ENCODE results near the gene PRPF40A. TPM values are rescaled to one million over a fixed set of nuclear protein-coding genes. Genes with fewer than 3 reads are reported as not detected.
"Not testable (repeated sequence)": the region's sequence is repeated elsewhere in the genome, so short reads cannot be mapped to it uniquely, and the experiment has no call there.

The PRPF40A gene
- 67.3 TPM for polyA plus RNA-seq (2013, experiment 1 of 2; ENCODE audit: insufficient read length)
- 93.1 TPM for polyA plus RNA-seq (2013, experiment 2 of 2; ENCODE audit: insufficient read length)

GRCh38 chr2:152717228-152718075, at the start of gene PRPF40A:
PRPF40A (minus strand) TSS chr2:152717461; CDS start chr2:152717439, 22 bp downstream.
- peak; percentile 98 for DNase-seq

GRCh38 chr2:152766928-152767327, 49.7 kb upstream of the PRPF40A start:
- peak; percentile 47 for DNase-seq

- DNase-seq, result no peak
These were observed 46.4 kb upstream of the PRPF40A start for GRCh38 chr2:152763651-152764050.

- not testable (repeated sequence) for DNase-seq
These were observed 45.9 kb upstream of the PRPF40A start for GRCh38 chr2:152763208-152763607.

GRCh38 chr2:152762202-152762601, 44.9 kb upstream of the PRPF40A start:
- peak; percentile 68 for DNase-seq

- no peak for DNase-seq
These were observed 44.0 kb upstream of the PRPF40A start for GRCh38 chr2:152761214-152761613.

GRCh38 chr2:152759290-152760072, 42.2 kb upstream of the PRPF40A start:
- DNase-seq, result no peak

- peak; percentile 20 for DNase-seq
These were observed 37.8 kb upstream of the PRPF40A start for GRCh38 chr2:152755029-152755428.

- peak; percentile 29 for DNase-seq
These were observed 30.5 kb upstream of the PRPF40A start for GRCh38 chr2:152747751-152748150.

- no peak for DNase-seq
These were observed 25.7 kb upstream of the PRPF40A start for GRCh38 chr2:152743002-152743401.

GRCh38 chr2:152740743-152741328, 23.6 kb upstream of the PRPF40A start:
- DNase-seq, result peak; percentile 64

GRCh38 chr2:152739705-152740104, 22.4 kb upstream of the PRPF40A start:
- not testable (repeated sequence) for DNase-seq

- DNase-seq, result no peak
These were observed 21.2 kb upstream of the PRPF40A start for GRCh38 chr2:152738438-152738837.

GRCh38 chr2:152737509-152737908, 20.2 kb upstream of the PRPF40A start:
- not testable (repeated sequence) for DNase-seq

- DNase-seq, result no peak
These were observed 13.5 kb upstream of the PRPF40A start for GRCh38 chr2:152730591-152731333.

GRCh38 chr2:152729844-152730243, 12.6 kb upstream of the PRPF40A start:
- no peak for DNase-seq

GRCh38 chr2:152723918-152724317, 6.7 kb upstream of the PRPF40A start:
- DNase-seq, result no peak

- not testable (repeated sequence) for DNase-seq
These were observed 5.4 kb upstream of the PRPF40A start for GRCh38 chr2:152722639-152723038.

GRCh38 chr2:152720794-152721193, 3.5 kb upstream of the PRPF40A start:
- no peak for DNase-seq

GRCh38 chr2:152718909-152719645, 1.8 kb upstream of the PRPF40A start:
- DNase-seq, result peak; percentile 9
